GM12873 (cell line): ENCODE data around the gene CLDN5.

ENCODE experiments used
- CTCF ChIP-seq: IDR thresholded peaks from 2 replicates; pipeline ENCODE4 v1.5.1; 2012; ENCODE audit warnings: low read depth, mild to moderate bottlenecking, moderate library complexity, low read length, control low read depth; ENCODE audit not compliant: insufficient read depth; ENCODE audit errors: missing control alignments

The CLDN5 gene

GRCh38 chr22:19555651-19556050, 31.4 kb upstream of the CLDN5 start:
- no peak for TF ChIP-seq CTCF

- TF ChIP-seq CTCF: no peak
Measured at GRCh38 chr22:19554834-19555404, 30.7 kb upstream of the CLDN5 start.

GRCh38 chr22:19553201-19553600, 29.0 kb upstream of the CLDN5 start:
- TF ChIP-seq CTCF: no peak

- TF ChIP-seq CTCF: no peak
Measured at GRCh38 chr22:19550382-19550781, 26.2 kb upstream of the CLDN5 start.

GRCh38 chr22:19549428-19549827, 25.2 kb upstream of the CLDN5 start:
- no peak for TF ChIP-seq CTCF

- TF ChIP-seq CTCF: no peak
Measured at GRCh38 chr22:19548964-19549363, 24.8 kb upstream of the CLDN5 start.

GRCh38 chr22:19547620-19548019, 23.4 kb upstream of the CLDN5 start:
- no peak for TF ChIP-seq CTCF

GRCh38 chr22:19546680-19547079, 22.5 kb upstream of the CLDN5 start:
- no peak for TF ChIP-seq CTCF
